GM19239 (cell line): ENCODE results near the gene RASA1.
A peak's percentile ranks its signal among the peaks of the same experiment; 100 is the strongest.
"Not testable (repeated sequence)": the region's sequence is repeated elsewhere in the genome, so short reads cannot be mapped to it uniquely, and the experiment has no call there.

Experiments
- DNase-seq: peaks from one replicate; pipeline ENCODE4 v3.0.0; 2011; ENCODE audit warnings: low spot score; ENCODE audit not compliant: insufficient read length
- FAIRE-seq: peaks from 2 replicates; lab custom pipeline; 2011; peaks lifted over from hg19 to GRCh38; lab: Jason Lieb, UNC

The RASA1 gene

DNA sequence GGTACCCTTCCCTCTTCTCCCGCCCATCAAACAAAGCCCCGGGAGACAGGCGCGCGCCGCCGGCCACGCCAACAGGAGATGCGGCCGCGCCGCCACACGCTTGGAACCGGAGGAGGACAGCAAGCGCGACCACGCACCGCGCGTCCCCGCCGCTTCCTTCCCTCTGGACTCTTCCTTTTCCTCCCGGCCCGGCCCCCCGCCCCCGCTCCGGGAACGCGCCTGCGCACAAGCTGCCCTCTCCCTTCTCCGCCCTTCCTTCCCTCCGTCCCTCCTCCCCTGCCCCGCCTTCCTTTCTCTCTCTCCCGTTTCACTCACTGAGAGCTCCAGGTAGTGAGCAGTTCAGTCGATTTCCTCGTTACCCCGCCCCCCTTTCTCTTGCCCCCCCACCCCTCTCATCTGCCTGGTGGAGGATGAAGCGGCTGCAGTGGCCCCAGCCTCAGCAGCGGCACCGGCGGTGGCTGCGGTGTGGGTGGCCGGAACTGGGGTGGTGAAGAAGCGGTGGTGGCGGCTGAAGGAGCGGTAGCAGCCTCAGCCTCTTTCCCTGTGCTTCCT lies at the start of gene RASA1:
TSS of gene RASA1 (plus strand) at position 310 of the 552 bp plus-strand sequence. CDS start 569 bp downstream, outside the sequence.
- peak; percentile 46 for DNase-seq
- peak; percentile 96 for FAIRE-seq

DNA sequence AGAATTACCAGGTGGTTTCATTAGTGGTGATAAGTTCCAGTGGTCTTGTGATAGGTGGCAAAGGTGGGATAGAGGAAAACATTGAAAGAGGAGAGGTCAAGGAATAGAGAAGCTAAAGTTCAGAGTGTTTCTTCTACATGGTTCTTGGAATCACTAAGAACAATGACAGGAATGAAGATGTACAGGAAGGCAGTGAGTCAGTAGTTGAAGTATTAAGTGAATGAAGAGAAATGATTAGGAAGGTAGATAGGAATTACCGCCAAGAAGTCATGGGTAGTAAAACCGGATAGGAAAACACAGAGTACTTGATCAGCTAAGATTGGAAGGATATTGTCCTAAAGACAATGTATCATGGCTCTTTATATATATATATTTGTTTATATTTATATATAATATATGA lies 37.9 kb upstream of the RASA1 start:
- DNase-seq (no peak), FAIRE-seq (peak; percentile 54)

DNA sequence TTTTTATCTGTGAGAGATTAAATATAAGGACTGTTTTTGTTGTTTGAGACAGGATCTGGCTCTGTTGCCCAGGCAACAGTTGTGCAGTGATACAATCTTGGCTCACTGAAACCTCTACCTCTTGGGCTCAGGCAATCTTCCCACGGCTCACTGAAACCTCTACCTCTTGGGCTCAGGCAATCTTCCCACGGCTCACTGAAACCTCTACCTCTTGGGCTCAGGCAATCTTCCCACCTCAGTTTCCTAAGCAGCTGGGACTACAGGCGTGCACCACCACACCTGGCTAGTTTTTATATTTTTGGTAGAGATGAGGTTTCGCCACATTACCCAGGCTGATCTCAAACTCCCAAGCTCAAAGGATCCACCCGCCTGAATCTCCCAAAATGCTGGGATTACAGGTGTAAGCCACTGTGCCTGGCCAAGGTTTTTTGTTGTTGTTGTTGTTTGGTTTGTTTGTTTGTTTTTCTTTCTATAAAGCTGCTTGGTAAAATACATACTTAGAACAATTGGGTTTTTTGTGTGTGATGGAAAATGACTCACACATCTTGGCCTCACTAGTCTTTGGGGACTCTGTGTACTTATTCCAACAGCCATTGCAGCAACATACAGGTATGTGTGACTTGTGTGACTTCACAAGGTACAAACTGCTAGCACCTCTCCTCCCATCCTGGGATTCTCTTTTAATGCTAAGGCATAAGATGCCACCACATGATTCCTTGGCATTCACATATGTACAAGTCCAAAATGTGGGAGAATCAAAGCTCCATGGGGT lies 36.5 kb upstream of the RASA1 start:
- FAIRE-seq (peak; percentile 99), DNase-seq (no peak)

DNA sequence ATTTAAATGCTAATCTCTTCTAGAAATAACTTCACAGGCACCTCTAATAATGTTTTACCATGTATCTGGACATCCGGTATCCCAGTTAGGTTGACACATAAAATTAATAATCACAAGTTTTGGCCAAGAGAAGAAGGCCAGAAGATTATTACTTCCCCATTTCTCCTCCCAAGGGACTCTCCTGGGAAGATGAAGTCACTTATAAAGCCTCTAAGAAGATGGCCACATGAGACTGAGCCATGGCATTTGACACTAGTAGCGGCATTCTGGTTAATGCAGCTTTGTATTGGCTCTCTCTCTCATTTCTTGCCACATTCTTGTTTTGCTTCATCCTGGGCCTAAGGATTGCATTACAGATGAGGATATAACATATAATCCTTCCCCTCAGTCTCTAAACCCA lies 34.5 kb upstream of the RASA1 start:
- DNase-seq (no peak), FAIRE-seq (no peak)

DNA sequence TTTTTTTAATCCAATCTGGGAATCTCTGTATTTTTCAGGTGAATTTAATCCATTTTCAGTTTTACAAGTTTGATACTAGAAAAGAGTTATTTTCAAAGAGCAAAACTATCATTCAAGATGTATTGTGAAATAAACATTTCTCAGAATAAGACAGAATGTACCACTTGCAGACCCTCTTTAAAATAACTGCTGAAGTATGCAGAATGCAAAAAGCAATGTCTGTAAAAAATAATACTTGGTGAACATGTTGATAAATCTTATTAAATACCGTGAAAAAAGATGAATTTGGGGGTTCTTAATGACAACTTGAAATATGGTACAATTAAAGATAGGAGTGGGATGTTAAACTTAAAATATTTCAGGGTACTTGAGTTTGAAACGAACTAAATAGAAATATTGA lies 26.1 kb upstream of the RASA1 start:
- no peak for FAIRE-seq
- no peak for DNase-seq

DNA sequence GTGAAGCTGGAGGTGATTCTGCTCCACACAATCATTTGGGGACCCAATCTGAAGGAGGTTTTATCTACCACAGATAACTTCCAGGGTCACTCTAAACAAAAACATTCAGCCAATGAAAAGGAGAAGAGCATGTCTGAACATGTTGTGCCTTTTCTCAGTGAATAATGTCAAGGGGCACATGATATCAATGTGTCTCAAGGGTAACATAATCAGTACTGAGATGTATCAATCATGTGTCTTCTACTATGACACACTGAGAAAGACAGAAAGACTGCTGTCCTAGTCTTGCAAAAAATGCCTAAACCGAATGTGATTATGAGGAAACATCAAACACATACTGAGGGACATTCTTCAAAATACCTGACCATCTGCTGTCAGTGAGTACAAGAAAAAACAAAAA lies 25.4 kb upstream of the RASA1 start:
- DNase-seq, result no peak
- FAIRE-seq, result peak; percentile 71

DNA sequence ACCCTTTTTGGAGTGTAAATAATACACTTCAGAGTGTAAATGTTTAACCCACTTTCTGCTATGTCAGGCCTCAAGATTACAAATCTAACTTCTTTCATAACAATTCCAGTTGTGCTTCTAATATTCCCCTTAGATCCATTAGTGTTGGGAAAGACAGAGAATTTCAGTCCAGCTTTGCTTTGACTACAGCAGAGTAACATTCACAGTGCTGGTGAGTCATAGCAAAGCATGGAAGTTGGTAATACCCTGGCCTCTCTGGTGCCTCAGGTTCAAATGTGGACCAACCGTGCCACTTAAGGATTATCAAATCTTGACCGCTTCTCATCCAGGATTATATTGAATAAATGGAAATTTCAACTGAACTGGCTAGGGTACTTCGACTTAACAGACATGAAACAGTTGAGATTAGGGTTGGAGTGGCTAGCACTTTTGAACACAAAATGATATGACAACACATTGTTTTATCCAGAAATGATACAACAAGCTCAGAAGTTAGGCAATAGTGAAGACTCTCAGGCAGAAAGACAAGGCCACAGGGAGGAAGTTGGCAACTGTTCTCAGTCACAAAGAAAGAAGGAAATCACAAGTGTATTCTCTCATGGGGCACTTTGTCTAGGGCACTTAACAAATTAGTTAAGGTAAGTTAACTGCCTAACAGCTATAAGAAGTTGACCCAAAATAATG lies 24.4 kb upstream of the RASA1 start:
- DNase-seq (no peak), FAIRE-seq (no peak)

DNA sequence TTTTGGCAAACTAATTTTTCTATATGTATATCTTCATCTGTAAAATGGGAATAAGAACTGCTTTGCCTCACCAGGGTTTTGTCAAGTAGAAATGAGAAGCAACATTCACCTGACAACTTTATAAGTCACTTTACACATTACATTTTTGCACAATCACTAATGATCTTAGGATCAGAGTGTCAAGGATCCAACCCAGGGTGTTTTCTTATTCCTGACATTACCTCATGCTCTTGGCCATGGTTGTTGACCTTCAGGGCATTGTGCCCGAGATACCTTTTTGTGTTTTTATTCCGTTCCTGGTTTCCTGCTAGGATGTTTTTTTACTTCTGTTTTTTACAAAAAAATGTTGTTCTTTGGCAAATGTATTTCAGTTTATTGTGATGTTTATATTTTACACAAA lies 22.2 kb upstream of the RASA1 start:
- FAIRE-seq, result no peak

DNA sequence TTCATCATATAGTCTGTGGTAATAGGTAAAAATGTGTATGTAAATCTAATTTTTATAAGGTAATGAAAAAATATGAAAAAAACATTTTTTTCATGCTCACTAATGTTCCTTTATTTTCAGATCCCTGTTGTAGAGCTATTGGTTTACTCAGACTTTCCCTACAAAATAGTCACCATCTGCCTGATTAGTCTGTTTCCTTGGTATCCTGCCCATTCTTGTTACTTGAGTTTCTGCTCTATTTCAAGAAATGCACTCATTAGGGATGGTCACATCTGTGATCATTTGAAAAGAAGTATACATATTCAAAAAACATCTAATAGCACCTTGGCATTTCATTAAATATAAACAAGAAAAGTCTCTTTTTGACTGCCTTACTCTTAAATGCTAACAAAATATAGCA lies 21.6 kb upstream of the RASA1 start:
- FAIRE-seq (no peak), DNase-seq (no peak)

More for the DNA sequence above, 22.2 kb upstream of the RASA1 start:
- DNase-seq, result no peak

DNA sequence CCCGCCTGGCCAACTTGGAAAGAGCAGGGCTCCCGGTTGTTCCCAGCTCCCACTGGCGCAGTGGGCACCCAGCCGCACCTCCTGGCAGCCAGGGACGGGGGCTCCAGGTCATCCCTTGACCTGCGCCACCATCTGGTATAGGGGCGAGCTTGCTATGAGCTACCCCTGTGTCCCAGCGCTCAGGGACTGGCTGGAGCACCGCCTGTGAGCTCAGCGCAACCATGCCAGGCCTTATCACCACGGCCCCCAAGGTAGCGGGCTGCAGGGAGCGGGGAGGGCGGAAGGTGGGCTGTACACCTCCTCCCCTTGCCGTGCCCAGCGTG lies 15.4 kb upstream of the RASA1 start:
- no peak for DNase-seq
- FAIRE-seq, result no peak

DNA sequence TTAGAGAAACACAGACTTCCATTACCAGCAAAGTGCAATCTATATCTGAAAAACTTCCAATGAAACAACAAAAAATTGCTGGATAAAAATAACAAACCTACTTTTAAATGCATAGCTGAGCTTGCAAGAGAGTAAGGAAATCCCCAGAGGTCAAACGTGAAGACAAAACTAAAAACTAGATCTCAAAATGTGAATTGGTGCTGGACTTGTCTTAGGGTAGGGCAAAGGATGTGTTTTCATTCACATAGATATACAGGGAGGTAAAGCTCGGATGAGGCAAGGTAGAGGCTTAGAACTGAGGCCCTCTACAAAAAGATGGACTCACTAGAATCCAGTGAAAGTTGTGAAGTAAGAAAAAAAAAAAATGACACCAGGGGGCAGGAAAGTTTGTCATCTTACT lies 13.6 kb upstream of the RASA1 start:
- FAIRE-seq (no peak), DNase-seq (no peak)

DNA sequence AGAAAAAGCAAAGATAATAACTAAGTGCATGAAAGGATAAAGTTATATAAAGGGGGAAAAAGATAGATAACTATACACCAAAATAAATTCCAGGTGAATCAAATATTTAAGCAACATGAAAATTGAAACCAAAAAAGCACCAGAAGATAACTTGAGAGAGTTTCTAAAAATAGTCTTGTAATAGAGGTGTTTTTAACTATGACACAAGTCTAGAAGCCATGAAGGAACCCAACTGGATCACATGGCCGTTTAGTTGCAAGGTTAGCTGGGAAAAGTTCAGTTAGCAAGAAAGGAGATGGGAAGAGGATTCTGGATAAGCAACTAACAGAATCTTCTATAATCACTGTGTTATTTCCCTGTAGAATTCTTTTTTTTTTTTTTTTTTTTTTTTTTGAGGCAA lies 9.2 kb upstream of the RASA1 start:
- DNase-seq, result no peak
- FAIRE-seq, result no peak

DNA sequence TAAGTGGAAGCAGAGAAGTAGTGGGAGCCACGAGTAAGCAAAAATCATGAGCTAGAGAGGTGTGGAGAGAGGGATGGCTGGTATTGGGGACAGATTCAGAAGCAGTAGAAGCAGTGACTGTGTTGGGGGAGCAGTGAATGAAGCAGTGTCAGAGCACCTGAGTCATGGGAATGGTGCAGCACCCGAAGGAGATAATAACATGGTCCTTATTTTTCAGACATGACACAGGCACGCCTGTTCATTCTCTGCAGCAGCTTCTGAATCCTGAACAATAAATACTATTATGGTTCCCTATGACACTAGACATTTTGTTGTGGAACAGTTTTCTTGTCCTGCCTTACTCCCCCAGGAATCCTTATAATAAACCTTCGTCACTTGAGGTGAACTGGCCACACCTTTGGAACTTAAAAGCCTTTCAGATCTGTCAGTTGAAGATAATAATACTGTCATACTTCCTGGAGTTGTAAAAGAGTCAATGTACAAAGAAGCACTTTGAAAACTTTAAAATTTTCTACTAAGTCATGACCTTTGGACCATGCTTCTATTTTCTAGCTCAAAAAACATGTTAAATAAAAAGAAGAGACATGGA lies 7.0 kb upstream of the RASA1 start:
- FAIRE-seq (no peak), DNase-seq (no peak)

DNA sequence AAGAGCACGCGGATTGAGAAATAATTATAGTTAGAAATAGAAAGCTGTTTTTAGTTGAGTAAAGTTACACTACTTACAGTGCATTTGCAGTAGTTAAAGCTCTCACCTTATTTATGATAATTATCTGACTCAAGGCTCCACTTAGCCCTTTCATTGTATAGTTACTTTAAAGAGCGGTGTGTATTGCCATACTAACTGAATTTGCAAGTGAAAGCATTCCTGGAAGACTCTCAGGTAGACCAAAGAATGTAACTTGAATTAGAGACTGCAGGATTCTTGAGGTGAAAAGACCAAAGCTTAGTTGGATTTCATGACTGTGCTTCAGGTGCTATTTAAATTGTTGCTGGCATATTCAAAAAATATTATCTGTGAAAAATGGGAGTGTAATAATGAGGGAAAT lies 4.2 kb upstream of the RASA1 start:
- FAIRE-seq (no peak), DNase-seq (no peak)

DNA sequence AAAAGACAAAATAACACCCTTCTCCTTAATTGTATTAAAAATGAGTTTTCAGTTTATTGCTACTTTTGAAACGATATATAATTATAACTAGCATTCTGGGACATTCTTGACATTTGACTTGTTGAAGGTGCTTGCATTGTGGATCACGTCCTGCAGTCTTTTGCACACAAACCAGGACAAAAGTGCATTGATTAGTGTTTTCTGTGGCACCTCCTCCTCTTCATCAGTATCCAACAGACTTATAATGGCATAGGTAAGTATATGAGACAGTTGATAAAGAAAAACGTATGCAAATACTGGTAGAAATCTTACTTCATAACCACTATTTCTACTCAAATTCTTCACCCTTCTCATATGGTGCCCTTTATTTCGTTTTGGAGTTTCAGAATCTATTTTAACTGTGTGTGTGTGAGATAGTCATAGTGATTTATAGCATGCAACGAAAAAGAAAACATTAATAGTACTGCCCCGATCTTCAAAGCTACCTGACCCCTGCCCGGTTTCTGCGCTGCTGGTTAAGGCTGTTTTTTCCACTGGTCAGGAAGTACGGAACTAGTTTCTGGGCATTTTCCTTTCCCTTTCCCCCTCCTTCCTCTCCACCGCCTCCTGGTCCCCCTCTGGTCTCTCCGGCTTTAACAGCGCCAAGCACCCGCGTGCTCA lies 639 bp upstream of the RASA1 start:
- DNase-seq, result peak; percentile 5
- no peak for FAIRE-seq

DNA sequence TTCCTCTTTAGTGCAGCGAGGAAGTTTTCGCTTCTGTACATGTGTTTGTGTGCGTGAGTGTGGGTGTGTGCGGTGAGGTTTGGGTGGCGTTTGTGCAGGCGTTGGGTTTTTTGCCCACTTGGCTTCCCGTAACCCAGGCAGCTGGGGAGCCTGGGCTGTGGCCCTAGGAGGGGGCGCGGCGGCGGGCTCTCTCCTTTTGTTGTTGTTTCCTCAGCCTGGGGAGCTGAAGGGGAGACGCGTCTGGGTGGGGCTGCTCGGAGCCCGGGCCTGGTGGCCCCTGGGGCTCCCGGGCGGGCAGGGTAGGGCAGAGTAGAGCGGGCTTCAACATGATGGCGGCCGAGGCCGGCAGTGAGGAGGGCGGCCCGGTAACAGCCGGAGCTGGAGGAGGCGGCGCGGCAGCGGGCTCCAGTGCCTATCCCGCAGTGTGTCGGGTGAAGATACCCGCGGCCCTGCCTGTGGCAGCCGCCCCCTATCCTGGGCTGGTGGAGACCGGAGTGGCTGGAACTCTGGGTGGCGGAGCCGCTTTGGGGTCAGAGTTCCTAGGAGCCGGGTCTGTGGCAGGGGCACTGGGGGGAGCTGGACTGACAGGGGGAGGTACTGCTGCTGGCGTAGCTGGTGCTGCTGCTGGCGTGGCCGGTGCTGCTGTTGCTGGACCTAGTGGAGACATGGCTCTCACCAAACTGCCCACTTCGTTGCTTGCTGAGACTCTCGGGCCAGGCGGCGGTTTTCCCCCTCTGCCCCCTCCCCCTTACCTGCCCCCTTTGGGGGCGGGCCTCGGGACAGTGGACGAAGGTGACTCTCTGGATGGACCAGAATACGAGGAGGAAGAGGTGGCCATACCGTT lies 665 bp downstream of the RASA1 start:
- DNase-seq (peak; percentile 41), FAIRE-seq (no peak)

DNA sequence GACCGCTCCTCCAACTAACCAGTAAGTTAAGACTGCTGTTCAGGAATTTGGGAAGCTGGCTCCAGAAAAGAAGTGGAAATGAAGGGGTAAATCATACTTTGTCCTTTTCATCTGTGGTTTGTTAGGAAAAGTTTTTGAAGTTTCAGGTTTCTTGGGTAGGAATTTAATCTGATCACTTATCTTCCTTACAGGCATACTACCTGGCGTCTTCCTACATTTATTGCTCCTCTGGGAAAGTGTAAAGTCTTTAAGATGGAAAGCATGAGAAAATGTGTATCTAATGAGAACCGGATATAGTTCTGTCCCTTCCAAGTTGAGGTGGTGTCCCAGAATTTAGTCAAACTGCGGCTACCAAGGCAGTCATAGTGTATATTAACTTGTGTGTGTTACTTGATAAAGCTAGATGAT lies 1.3 kb downstream of the RASA1 start:
- DNase-seq, result no peak
- peak; percentile 62 for FAIRE-seq

DNA sequence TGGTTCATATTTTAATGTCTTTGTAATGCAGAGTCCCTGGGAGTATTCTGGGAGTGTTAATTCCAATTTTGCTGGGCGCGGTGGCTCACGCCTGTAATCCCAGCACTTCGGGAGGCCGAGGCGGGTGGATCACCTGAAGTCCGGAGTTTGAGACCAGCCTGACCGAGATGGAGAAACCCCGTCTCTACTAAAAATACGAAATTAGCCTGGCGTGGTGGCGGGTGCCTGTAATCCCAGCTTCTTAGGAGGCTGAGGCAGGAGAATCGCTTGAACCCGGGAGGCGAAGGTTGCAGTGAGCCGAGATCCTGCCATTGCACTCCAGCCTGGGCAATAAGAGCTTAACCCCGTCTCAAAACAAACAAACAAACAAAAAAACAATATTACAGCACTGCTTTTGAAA lies 3.2 kb downstream of the RASA1 start:
- not testable (repeated sequence) for FAIRE-seq, DNase-seq

DNA sequence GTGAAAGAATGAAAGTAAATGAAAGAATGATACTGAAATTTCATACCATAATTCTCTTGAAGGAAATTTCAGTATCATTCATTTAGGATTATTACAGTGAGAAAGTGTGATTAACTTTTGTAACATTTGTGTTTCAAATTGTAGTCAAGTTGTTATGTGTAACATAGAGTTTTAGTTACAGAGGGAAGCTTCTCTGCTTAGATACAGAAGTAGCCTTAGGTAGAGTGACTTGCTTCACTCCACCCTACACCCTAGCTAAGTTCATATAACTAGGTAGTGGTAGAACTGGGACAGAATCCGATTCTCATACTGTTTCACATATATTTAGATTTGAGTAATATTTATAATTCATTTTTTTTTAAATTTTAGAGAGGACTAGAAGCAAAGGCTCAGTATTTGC lies 9.0 kb downstream of the RASA1 start:
- DNase-seq, result no peak
- FAIRE-seq, result no peak

DNA sequence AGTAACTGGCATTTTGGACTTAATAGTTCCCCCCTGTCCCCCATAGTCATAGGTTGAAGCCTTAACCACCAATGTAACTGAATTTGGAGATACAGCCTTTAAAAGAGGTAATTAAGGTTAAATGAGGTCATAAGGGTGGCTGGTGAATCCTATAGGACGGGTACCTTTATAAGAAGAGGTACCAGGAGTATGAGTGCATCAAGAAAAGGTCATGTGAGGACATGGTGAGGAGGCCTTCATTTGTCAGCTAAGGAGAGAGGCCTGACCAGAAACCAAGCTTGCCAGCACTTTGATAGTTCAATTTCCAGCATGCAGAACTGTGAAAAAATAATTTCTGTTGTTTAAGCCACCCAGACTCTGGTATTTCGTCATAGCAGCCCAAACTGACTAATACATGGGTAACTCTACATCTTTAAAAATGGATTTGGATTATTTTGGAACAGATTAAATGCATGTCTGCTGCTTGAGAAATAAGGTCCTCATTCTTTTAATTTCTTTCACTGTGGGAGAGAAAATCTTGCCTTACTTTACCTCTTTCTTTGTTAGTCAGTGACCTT lies 9.7 kb downstream of the RASA1 start:
- no peak for FAIRE-seq
- no peak for DNase-seq
